NT2/D1 (cell line): ENCODE measurements around the gene MBNL1.

Experiments
- SUZ12 ChIP-seq: IDR thresholded peaks from 2 replicates; pipeline ENCODE4 v1.6.1; 2011; ENCODE audit not compliant: insufficient read length, insufficient read depth; ENCODE audit errors: extremely low read depth
- YY1 ChIP-seq: IDR thresholded peaks from 2 replicates; pipeline ENCODE4 v1.6.1; 2011; ENCODE audit not compliant: insufficient read length, insufficient read depth
- ZNF274 ChIP-seq: IDR thresholded peaks from 2 replicates; pipeline ENCODE4 v1.6.1; 2011; ENCODE audit warnings: mild to moderate bottlenecking, low read depth, low read length

DNA sequence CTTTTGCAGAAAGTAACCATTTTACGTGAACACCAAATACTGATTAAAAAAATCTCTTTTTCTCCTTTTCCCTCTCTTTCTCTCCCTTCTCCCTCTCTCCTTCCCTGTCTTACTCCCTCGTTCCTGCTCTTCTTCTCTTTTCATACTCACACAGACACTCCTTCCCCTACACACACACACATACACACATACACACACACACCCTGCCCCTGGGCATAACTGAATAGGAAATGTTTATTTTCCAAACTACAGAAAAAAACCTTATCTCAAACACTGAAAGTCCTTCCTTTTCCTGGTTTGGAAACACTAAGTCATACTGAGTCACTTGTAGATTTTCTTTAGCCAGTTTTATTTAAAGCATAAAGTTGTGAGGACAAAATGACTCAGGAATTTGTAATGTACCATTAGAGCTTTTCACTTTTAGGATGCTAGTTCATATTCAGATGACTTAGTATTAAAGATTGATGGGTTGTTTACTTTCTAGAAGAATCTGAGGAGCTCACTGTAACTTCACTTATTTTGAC, 62.4 kb downstream of the MBNL1 start:
- no peak for TF ChIP-seq ZNF274
- no peak for TF ChIP-seq YY1
- no peak for TF ChIP-seq SUZ12
